ENCODE measurements around the gene DNAJC1. TPM values are rescaled to one million over a fixed set of nuclear protein-coding genes. Genes with fewer than 3 reads are reported as not detected.

Gene DNAJC1
- total and polyA plus RNA-seq, 2 of the 8 experiments (the other 6 are each of a cell fraction or from before 2014, with no cell fraction given), result 6.8 to 14.8 TPM

- Histone ChIP-seq H4K91ac (replicated peaks; ENCODE audit: insufficient read length, low read length) (no peak overlapping the region), H3K9me3 (ENCODE audit: insufficient read depth in 2 of 2, low read depth in 1 of 2, low read length in 1 of 2) (no peaks in the 10 kb centered on the region), H3K79me1 (ENCODE audit: low read depth, low read length) (no peaks in the 10 kb centered on the region), H3K14ac (ENCODE audit: insufficient read length) (no peak overlapping the region), H3K27ac (ENCODE audit: low read depth, low read length) (no peak overlapping the region), H2BK120ac (replicated peaks; ENCODE audit: low read depth, low read length) (no peak overlapping the region), H3K4ac (replicated peaks; ENCODE audit: insufficient read length, low read depth, low read length) (no peak overlapping the region), H3K79me2 (ENCODE audit: control insufficient read depth in 1 of 2, insufficient read depth in 2 of 2, low read length in 2 of 2) (no peaks in the 10 kb centered on the region), H4K20me1 (replicated peaks in 1 of 2; ENCODE audit: control insufficient read depth in 1 of 2, insufficient read depth in 2 of 2, low read length in 2 of 2) (no peaks in the 10 kb centered on the region), H2BK20ac (ENCODE audit: low read length) (peak overlapping the region; percentile 43; the same call in 1 of the 2 replicates), H3K4me3 (ENCODE audit: extremely low read depth in 1 of 4, insufficient read depth in 2 of 4, low read depth in 3 of 4, low read length in 4 of 4) (peak overlapping the region in 1 of 4 experiments; percentile 7; a peak in 1 of 8 replicates), H3K23ac (ENCODE audit: insufficient read length) (no peak overlapping the region), H2AFZ (ENCODE audit: low read length) (no peak overlapping the region), H2BK12ac (ENCODE audit: low read depth, low read length) (no peak overlapping the region), H3K18ac (ENCODE audit: extremely low read depth, low read length) (peak overlapping the region; percentile 73; the same call in 1 of the 2 replicates), H3K36me3 (ENCODE audit: control insufficient read depth in 2 of 4, insufficient read depth in 4 of 4, low read length in 3 of 4) (no peaks in the 10 kb centered on the region), H4K5ac (ENCODE audit: insufficient read length, low read depth, low read length) (no peak overlapping the region), H3K4me2 (ENCODE audit: insufficient read depth in 1 of 2, low read depth in 2 of 2, low read length in 2 of 2) (peak overlapping the region in 1 of 2 experiments; percentile 6; a peak in 1 of 4 replicates), H3K27me3 (replicated peaks in 1 of 4; ENCODE audit: control insufficient read depth in 3 of 4, extremely low read depth in 1 of 4, insufficient read depth in 3 of 4, low read length in 3 of 4) (no peaks in the 10 kb centered on the region), H2AK5ac (ENCODE audit: low read depth, low read length) (no peak overlapping the region), H3K56ac (replicated peaks; ENCODE audit: insufficient read length, low read depth, low read length) (no peak overlapping the region), H3K9ac (replicated peaks in 1 of 4; ENCODE audit: extremely low read depth in 1 of 4, low read depth in 3 of 4, low read length in 3 of 4) (no peak overlapping the region), H2BK15ac (ENCODE audit: low read length) (0 out of 2 replicates have a peak overlapping the region, but pooled peaks have one; percentile 76), H3K4me1 (replicated peaks in 1 of 4; ENCODE audit: control insufficient read depth in 3 of 4, insufficient read depth in 4 of 4, low read length in 3 of 4) (peaks cover 11 to 32% (median 23%) of the 10 kb centered on the region in 4 experiments), H3K23me2 (ENCODE audit: low read depth, low read length) (no peaks in the 10 kb centered on the region), H2BK5ac (ENCODE audit: low read depth, low read length) (no peak overlapping the region), H4K8ac (ENCODE audit: extremely low read depth, insufficient read depth, low read length) (no peak overlapping the region)
- DNase-seq (ENCODE audit: low read depth in 1 of 2, low spot score in 2 of 2) (no peak), FAIRE-seq (no peak)
- TF ChIP-seq SIN3A (conservative IDR thresholded peaks at IDR 0.05 in 1 of 2, IDR thresholded peaks at IDR 0.05 in 1 of 2; ENCODE audit: low read depth in 1 of 2, low read length in 2 of 2) (no peak), MAFK (IDR thresholded peaks at IDR 0.05; ENCODE audit: low read depth, low read length) (0 out of 2 replicates have a peak, but pooled peaks have one; percentile 17)
- CTCF ChIA-PET (ENCODE audit: partially characterized antibody), result interaction anchor here (0.6 to 2.4 kb wide), 7 partner anchors 11 to 903 kb away, joined by 3 to 8 read pairs (median 3); no protein-coding TSS in a partner anchor
- POLR2A ChIA-PET (ENCODE audit: partially characterized antibody), result interaction anchor here (0.6 to 1.2 kb wide), 5 partner anchors 10 to 820 kb away, joined by 3 read pairs; no protein-coding TSS in a partner anchor
- WGBS, 2 experiments (ENCODE audit: extremely low coverage in 1 of 2, insufficient coverage in 1 of 2, insufficient read length in 1 of 2, insufficient replicate concordance in 2 of 2, low coverage in 1 of 2, low lambda C conversion rate in 2 of 2, missing lambda C conversion rate in 1 of 2), result 85% methylated on average over 8 of the region's 8 CpGs; no CpG with 5 or more reads in 1 of the 2 experiments
Observed at GRCh38 chr10:21757185-21757901, 246.2 kb downstream of the DNAJC1 start.
